IMR-90 (cell line): ENCODE results near the gene ARHGEF17. TPM values are rescaled to one million over a fixed set of nuclear protein-coding genes. Genes with fewer than 3 reads are reported as not detected.

ENCODE experiments used
- ATAC-seq: fragments of 200-7000 bp; cut with Tn5 transposase; 2 replicates; pipeline ENCODE4 v1.9.1; 2020; ENCODE audit warnings: low read depth, mild to moderate bottlenecking, moderate library complexity
- BruUV-seq: library from RNA; stranded (reverse); fragments of 400-500 nt; replicated peaks from 2 replicates; lab custom pipeline; 2021; lab: Mats Ljungman, UMichigan
- CTCF ChIA-PET: fragments of 300-600 bp; formaldehyde crosslinking; extraction: SDS; loops from one replicate; lab custom pipeline; 2021; ENCODE audit warnings: antibody characterized with exemption; lab: Yijun Ruan, JAX
- POLR2A ChIA-PET: fragments of 300-600 bp; sonication (Branson Sonifier 250); formaldehyde crosslinking; loops from one replicate; lab custom pipeline; 2022; ENCODE audit warnings: antibody characterized with exemption; ENCODE audit not compliant: unreplicated experiment; lab: Charles Lee
- DNase-seq: peaks from one replicate; pipeline ENCODE4 v3.0.0; 2013
- H2AFZ ChIP-seq: replicated peaks from 2 replicates; pipeline ENCODE3; 2013; ENCODE audit warnings: low read length, mild to moderate bottlenecking; ENCODE audit not compliant: poor library complexity
- H2AK5ac ChIP-seq: 2 replicates; pipeline ENCODE4 v1.6.1; 2013; ENCODE audit warnings: low read depth, low read length, inconsistent platforms
- H2AK9ac ChIP-seq: replicated peaks from 2 replicates; pipeline ENCODE3; 2013; ENCODE audit warnings: mild to moderate bottlenecking, low read depth, low read length, moderate library complexity; ENCODE audit not compliant: poor library complexity
- H2BK120ac ChIP-seq: 2 replicates; pipeline ENCODE4 v1.6.1; 2013; ENCODE audit warnings: low read depth, low read length, inconsistent platforms
- H2BK15ac ChIP-seq: 3 replicates; pipeline ENCODE4 v1.6.1; 2013; ENCODE audit warnings: low read depth, low read length, inconsistent platforms
- H2BK20ac ChIP-seq: 2 replicates; pipeline ENCODE4 v1.6.1; 2013; ENCODE audit warnings: low read depth, mild to moderate bottlenecking, inconsistent platforms, low read length, moderate library complexity
- H2BK5ac ChIP-seq: 2 replicates; pipeline ENCODE4 v1.6.1; 2013; ENCODE audit warnings: mild to moderate bottlenecking, low read depth, low read length, inconsistent platforms; ENCODE audit not compliant: poor library complexity, severe bottlenecking
- H3K14ac ChIP-seq: replicated peaks from 2 replicates; pipeline ENCODE4 v1.6.1; 2013; ENCODE audit warnings: low read depth, low read length, inconsistent platforms
- H3K18ac ChIP-seq: 2 replicates; pipeline ENCODE4 v1.6.1; 2013; ENCODE audit warnings: low read depth, low read length, control low read depth
- H3K23ac ChIP-seq: 2 replicates; pipeline ENCODE4 v1.6.1; 2013; ENCODE audit warnings: low read depth, low read length, inconsistent platforms
- H3K27ac ChIP-seq: 2 replicates; pipeline ENCODE4 v1.5.1; 2013; ENCODE audit warnings: mild to moderate bottlenecking, control low read depth, low read length; ENCODE audit not compliant: insufficient read depth
- H3K27me3 ChIP-seq: 2 replicates; pipeline ENCODE4 v1.6.1; 2013; ENCODE audit warnings: low read length; ENCODE audit not compliant: control insufficient read depth, insufficient read depth
- H3K36me3 ChIP-seq: 2 replicates; pipeline ENCODE4 v1.6.1; 2013; ENCODE audit warnings: low read length, mixed read lengths; ENCODE audit not compliant: control insufficient read depth, insufficient read depth
- H3K4ac ChIP-seq: 2 replicates; pipeline ENCODE4 v1.6.1; 2013; ENCODE audit warnings: low read depth, low read length, inconsistent platforms
- H3K4me1 ChIP-seq: 2 replicates; pipeline ENCODE4 v1.6.1; 2013; ENCODE audit warnings: low read length, mixed read lengths; ENCODE audit not compliant: control insufficient read depth, insufficient read depth
- H3K4me2 ChIP-seq: 2 replicates; pipeline ENCODE4 v1.6.1; 2013; ENCODE audit warnings: low read depth, mild to moderate bottlenecking, control low read depth, low read length, moderate library complexity
- H3K4me3 ChIP-seq: 2 replicates; pipeline ENCODE4 v1.5.1; 2013; ENCODE audit warnings: low read depth, mild to moderate bottlenecking, control low read depth, low read length, moderate library complexity; ENCODE audit not compliant: insufficient read depth
- H3K56ac ChIP-seq: 2 replicates; pipeline ENCODE4 v1.6.1; 2013; ENCODE audit warnings: low read length, inconsistent platforms; ENCODE audit not compliant: insufficient read depth; ENCODE audit errors: extremely low read depth
- H3K79me1 ChIP-seq, 2 experiments: 2 replicates each; pipeline ENCODE4 v1.6.1; 2013; ENCODE audit warnings: low read length in 2 of 2, inconsistent platforms in 1 of 2, low read depth in 1 of 2
- H3K9ac ChIP-seq: 2 replicates; pipeline ENCODE4 v1.6.1; 2013; ENCODE audit warnings: low read depth, low read length, control low read depth
- H3K9me1 ChIP-seq: 2 replicates; pipeline ENCODE4 v1.6.1; 2013; ENCODE audit warnings: low read length, inconsistent platforms; ENCODE audit not compliant: insufficient read depth
- H3K9me3 ChIP-seq: 2 replicates; pipeline ENCODE4 v1.6.1; 2013; ENCODE audit warnings: low read length; ENCODE audit not compliant: control insufficient read depth, insufficient read depth
- H4K20me1 ChIP-seq: 2 replicates; pipeline ENCODE4 v1.6.1; 2013; ENCODE audit warnings: low read length, inconsistent platforms; ENCODE audit not compliant: insufficient read depth
- H4K5ac ChIP-seq: 2 replicates; pipeline ENCODE4 v1.6.1; 2013; ENCODE audit warnings: mild to moderate bottlenecking, low read depth, low read length, control low read depth
- H4K8ac ChIP-seq, 2 experiments: 2 replicates each; pipeline ENCODE4 v1.6.1; 2013; ENCODE audit warnings: low read depth in 2 of 2, low read length in 2 of 2, control low read depth in 1 of 2, inconsistent platforms in 1 of 2
- H4K91ac ChIP-seq: 2 replicates; pipeline ENCODE4 v1.6.1; 2013; ENCODE audit warnings: low read depth, low read length, inconsistent platforms; ENCODE audit not compliant: insufficient read depth
- BHLHE40 ChIP-seq: fragments of 150-350 bp; IDR thresholded peaks from 2 replicates; pipeline ENCODE4 v1.6.1; 2016; ENCODE audit warnings: mild to moderate bottlenecking, low read depth, low read length
- CEBPB ChIP-seq: IDR thresholded peaks from 2 replicates; pipeline ENCODE4 v1.6.1; 2012; ENCODE audit warnings: low read depth, low read length, improper control_type of control experiment
- CHD1 ChIP-seq: IDR thresholded peaks from 2 replicates; pipeline ENCODE4 v1.6.1; 2012; ENCODE audit warnings: low read depth, low read length, improper control_type of control experiment
- FOS ChIP-seq: fragments of 150-350 bp; IDR thresholded peaks from 2 replicates; pipeline ENCODE4 v1.6.1; 2016; ENCODE audit warnings: low read depth, low read length
- MAFK ChIP-seq: IDR thresholded peaks from 2 replicates; pipeline ENCODE4 v1.6.1; 2012; ENCODE audit warnings: low read depth, low read length, improper control_type of control experiment
- MAZ ChIP-seq: IDR thresholded peaks from 2 replicates; pipeline ENCODE4 v1.6.1; 2012; ENCODE audit warnings: low read depth, mild to moderate bottlenecking, low read length, improper control_type of control experiment, moderate library complexity, borderline replicate concordance
- MXI1 ChIP-seq: IDR thresholded peaks from 2 replicates; pipeline ENCODE4 v1.6.1; 2012; ENCODE audit warnings: low read depth, mild to moderate bottlenecking, low read length, moderate library complexity, borderline replicate concordance
- NFE2L2 ChIP-seq: fragments of 150-350 bp; IDR thresholded peaks from 2 replicates; pipeline ENCODE4 v1.6.1; 2016; ENCODE audit warnings: low read depth, mild to moderate bottlenecking, low read length
- POLR2A ChIP-seq: IDR thresholded peaks from 2 replicates; pipeline ENCODE4 v1.6.1; 2012; ENCODE audit warnings: mild to moderate bottlenecking, low read depth, low read length
- RAD21 ChIP-seq: IDR thresholded peaks from 2 replicates; pipeline ENCODE4 v1.6.1; 2012; ENCODE audit warnings: low read length, improper control_type of control experiment
- RCOR1 ChIP-seq: IDR thresholded peaks from 2 replicates; pipeline ENCODE4 v1.6.1; 2012; ENCODE audit warnings: mild to moderate bottlenecking, low read length, improper control_type of control experiment; ENCODE audit not compliant: insufficient replicate concordance
- RFX5 ChIP-seq: IDR thresholded peaks from 2 replicates; pipeline ENCODE4 v1.8.0; 2012; ENCODE audit warnings: low read depth, mild to moderate bottlenecking, low read length, moderate library complexity
- SMC3 ChIP-seq: fragments of 150-350 bp; IDR thresholded peaks from 2 replicates; pipeline ENCODE4 v1.6.1; 2016; ENCODE audit warnings: low read depth, mild to moderate bottlenecking, antibody characterized with exemption, low read length, moderate library complexity
- WGBS, 2 experiments: methylation state at CpG; one replicate each; pipeline versions ENCODE4 v1.1.5 to v1.1.7; 2013; ENCODE audit warnings: missing lambda C conversion rate in 2 of 2; ENCODE audit not compliant: insufficient read length in 1 of 2; ENCODE audit errors: extremely low coverage in 2 of 2; 5-methylcytosine and 5-hydroxymethylcytosine counted together
- dilution Hi-C: fragments of 300-500 bp; cut with HindIII; formaldehyde crosslinking; loops from one replicate; pipeline ENCODE4 v1.14.3; 2018; ENCODE audit warnings: low sequenced_read_pairs; ENCODE audit not compliant: unreplicated experiment
- in situ Hi-C: fragments of 300-500 bp; cut with MboI; formaldehyde crosslinking; loops from 3 replicates; pipeline ENCODE4 v1.14.3; 2019; ENCODE audit warnings: low sequenced_read_pairs, inconsistent platforms, mixed read lengths
- intact Hi-C: fragments of 100-400 bp; cut with micrococcal nuclease; formaldehyde crosslinking; loops from 2 replicates; pipeline ENCODE4 v1.10.0; 2022
- polyA plus RNA-seq, 3 experiments: library from polyadenylated mRNA; depleted of rRNA; stranded (reverse); fragments of >200 nt; gene quantifications; 2 replicates each; pipeline ENCODE4 v1.2.3, GENCODE V29; 2012; ENCODE audit warnings: low replicate concordance in 1 of 3
- total RNA-seq: library from RNA; depleted of rRNA; stranded (reverse); fragments of >200 nt; gene quantifications from 2 replicates; pipeline ENCODE4 v1.2.3, GENCODE V29; 2012
- TF ChIP-seq, protein P1 (sequence below): fragments of 150-350 bp; IDR thresholded peaks from 2 replicates; pipeline ENCODE4 v1.6.1; 2017; ENCODE audit warnings: mild to moderate bottlenecking, antibody characterized with exemption, low read length, low read depth
- TF ChIP-seq, protein P2 (sequence below): fragments of 150-350 bp; IDR thresholded peaks from 2 replicates; pipeline ENCODE4 v1.6.1; 2016; ENCODE audit warnings: low read depth, mild to moderate bottlenecking, low read length, moderate library complexity, borderline replicate concordance
- TF ChIP-seq, protein P3 (sequence below): conservative IDR thresholded peaks from 2 replicates; pipeline ENCODE4 v1.5.1; 2012; ENCODE audit warnings: mild to moderate bottlenecking, low read depth, low read length, improper control_type of control experiment

Gene ARHGEF17
- total and polyA plus RNA-seq, 2 of the 4 experiments (the other 2 are of a cell fraction) = 21.7 to 97.7 TPM

DNA sequence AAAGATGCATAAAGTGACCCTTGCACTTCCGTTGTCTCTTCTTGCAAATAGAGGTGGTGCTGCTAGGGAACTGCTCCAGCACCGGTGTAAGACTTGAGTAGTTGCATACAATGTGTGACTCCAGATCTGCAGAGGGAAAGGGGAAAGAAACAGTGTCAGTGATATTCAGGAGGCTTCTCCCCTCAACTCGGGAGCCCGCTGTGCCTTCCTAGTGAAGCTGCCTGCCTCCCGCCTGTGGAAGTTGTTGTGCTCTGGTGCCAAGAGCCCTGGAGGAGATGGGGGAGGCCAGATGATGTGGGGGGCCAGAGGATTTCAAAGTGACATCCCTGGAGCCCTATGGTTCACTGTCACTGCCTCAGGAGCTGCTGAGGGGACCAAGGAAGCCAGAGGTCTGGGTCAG is 98.5 kb downstream of the ARHGEF17 start:
- dilution Hi-C loops (no loop called here), in situ Hi-C loops (no loop called here)
- no peak for ATAC-seq

More for the DNA sequence above, 98.5 kb downstream of the ARHGEF17 start:
- Histone ChIP-seq H3K36me3 (peaks cover 27% of the 10 kb centered on the region), H4K91ac (no peak overlapping the region), H4K5ac (no peak overlapping the region), H3K9ac (no peak overlapping the region), H3K27ac (no peak overlapping the region), H3K4me1 (peaks cover 6% of the 10 kb centered on the region), H2AFZ (no peak overlapping the region), H3K27me3 (no peaks in the 10 kb centered on the region), H3K23ac (no peak overlapping the region), H2BK15ac (no peak overlapping the region), H3K4ac (no peak overlapping the region), H2BK120ac (no peak overlapping the region), H4K8ac (no peak overlapping the region), H3K18ac (no peak overlapping the region), H3K56ac (no peak overlapping the region), H3K4me2 (no peak overlapping the region), H2BK5ac (no peak overlapping the region), H3K9me3 (no peaks in the 10 kb centered on the region), H3K4me3 (no peak overlapping the region), H3K9me1 (peaks cover 17% of the 10 kb centered on the region), H4K20me1 (no peaks in the 10 kb centered on the region; the same call in 1 of the 2 replicates), H2BK20ac (no peak overlapping the region), H3K79me1 (peaks cover 3 to 9% of the 10 kb centered on the region in 2 experiments; a peak in 3 of 4 replicates), H3K14ac (no peak overlapping the region), H2AK5ac (no peak overlapping the region), H2AK9ac (no peak overlapping the region)
- no TSS peak for BruUV-seq
- DNase-seq = no peak
- WGBS, 2 experiments = 90% methylated on average over 2 of the region's 5 CpGs; no CpG with 5 or more reads in 1 of the 2 experiments
- intact Hi-C loops = no loop called here
- CTCF ChIA-PET = interaction anchor here (1.2 kb wide), 1 partner anchor 254 kb away, joined by 7 read pairs; no protein-coding TSS in a partner anchor
- no peak for TF ChIP-seq MAFK
- TF ChIP-seq RCOR1 = no peak
- TF ChIP-seq SMC3 = no peak
- TF ChIP-seq CHD1 = no peak
- no peak for TF ChIP-seq POLR2A
- TF ChIP-seq FOS = no peak
- no peak for TF ChIP-seq NFE2L2
- TF ChIP-seq, protein P1, sequence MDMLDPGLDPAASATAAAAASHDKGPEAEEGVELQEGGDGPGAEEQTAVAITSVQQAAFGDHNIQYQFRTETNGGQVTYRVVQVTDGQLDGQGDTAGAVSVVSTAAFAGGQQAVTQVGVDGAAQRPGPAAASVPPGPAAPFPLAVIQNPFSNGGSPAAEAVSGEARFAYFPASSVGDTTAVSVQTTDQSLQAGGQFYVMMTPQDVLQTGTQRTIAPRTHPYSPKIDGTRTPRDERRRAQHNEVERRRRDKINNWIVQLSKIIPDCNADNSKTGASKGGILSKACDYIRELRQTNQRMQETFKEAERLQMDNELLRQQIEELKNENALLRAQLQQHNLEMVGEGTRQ = no peak
- TF ChIP-seq, protein P2, sequence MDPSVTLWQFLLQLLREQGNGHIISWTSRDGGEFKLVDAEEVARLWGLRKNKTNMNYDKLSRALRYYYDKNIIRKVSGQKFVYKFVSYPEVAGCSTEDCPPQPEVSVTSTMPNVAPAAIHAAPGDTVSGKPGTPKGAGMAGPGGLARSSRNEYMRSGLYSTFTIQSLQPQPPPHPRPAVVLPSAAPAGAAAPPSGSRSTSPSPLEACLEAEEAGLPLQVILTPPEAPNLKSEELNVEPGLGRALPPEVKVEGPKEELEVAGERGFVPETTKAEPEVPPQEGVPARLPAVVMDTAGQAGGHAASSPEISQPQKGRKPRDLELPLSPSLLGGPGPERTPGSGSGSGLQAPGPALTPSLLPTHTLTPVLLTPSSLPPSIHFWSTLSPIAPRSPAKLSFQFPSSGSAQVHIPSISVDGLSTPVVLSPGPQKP = no peak
- no peak for TF ChIP-seq MAZ
- TF ChIP-seq RFX5 = no peak
- TF ChIP-seq CEBPB = no peak
- TF ChIP-seq BHLHE40 = no peak
- TF ChIP-seq RAD21 = no peak
- TF ChIP-seq, protein P3, sequence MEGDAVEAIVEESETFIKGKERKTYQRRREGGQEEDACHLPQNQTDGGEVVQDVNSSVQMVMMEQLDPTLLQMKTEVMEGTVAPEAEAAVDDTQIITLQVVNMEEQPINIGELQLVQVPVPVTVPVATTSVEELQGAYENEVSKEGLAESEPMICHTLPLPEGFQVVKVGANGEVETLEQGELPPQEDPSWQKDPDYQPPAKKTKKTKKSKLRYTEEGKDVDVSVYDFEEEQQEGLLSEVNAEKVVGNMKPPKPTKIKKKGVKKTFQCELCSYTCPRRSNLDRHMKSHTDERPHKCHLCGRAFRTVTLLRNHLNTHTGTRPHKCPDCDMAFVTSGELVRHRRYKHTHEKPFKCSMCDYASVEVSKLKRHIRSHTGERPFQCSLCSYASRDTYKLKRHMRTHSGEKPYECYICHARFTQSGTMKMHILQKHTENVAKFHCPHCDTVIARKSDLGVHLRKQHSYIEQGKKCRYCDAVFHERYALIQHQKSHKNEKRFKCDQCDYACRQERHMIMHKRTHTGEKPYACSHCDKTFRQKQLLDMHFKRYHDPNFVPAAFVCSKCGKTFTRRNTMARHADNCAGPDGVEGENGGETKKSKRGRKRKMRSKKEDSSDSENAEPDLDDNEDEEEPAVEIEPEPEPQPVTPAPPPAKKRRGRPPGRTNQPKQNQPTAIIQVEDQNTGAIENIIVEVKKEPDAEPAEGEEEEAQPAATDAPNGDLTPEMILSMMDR = no peak
- TF ChIP-seq MXI1 = no peak
- POLR2A ChIA-PET = interaction anchor here (0.5 kb wide), 1 partner anchor 11 kb away, joined by 8 read pairs; no protein-coding TSS in a partner anchor
